ENCODE results near the gene TSPAN16.

TSPAN16 gene

GRCh38 chr19:11355160-11356073 is 59.5 kb downstream of the TSPAN16 start, which contains the start of gene PLPPR2:
Gene PLPPR2 (plus strand): TSS chr19:11355432. CDS start chr19:11357674, 2,242 bp downstream.
- Histone ChIP-seq H3K27me3 (ENCODE audit: low read depth, low read length) (no peaks in the 10 kb centered on the region), H3K27ac (ENCODE audit: low read length) (no peak within 1 kb of the TSS), H3K36me3 (ENCODE audit: control insufficient read depth in 1 of 2, insufficient read depth in 2 of 2, low read length in 2 of 2) (peaks cover 8 to 17% of the 10 kb centered on the region in 2 donors), H3K4me3 (ENCODE audit: low read depth in 1 of 2, low read length in 2 of 2) (peak within 1 kb of the TSS; percentile 73), H3K4me1 (ENCODE audit: control insufficient read depth in 1 of 2, insufficient read depth in 2 of 2, low read length in 2 of 2) (peaks cover 0 to 15% of the 10 kb centered on the region in 2 donors), H3K9me3 (ENCODE audit: control insufficient read depth in 1 of 2, low read length in 2 of 2) (no peaks in the 10 kb centered on the region)

- peaks cover 8 to 17% of the 10 kb centered on the region in 2 donors for H3K36me3 ChIP-seq (ENCODE audit: control insufficient read depth in 1 of 2, insufficient read depth in 2 of 2, low read length in 2 of 2)
- H3K9me3 ChIP-seq (ENCODE audit: control insufficient read depth in 1 of 2, low read length in 2 of 2) = no peaks in the 10 kb centered on the region
- H3K27ac ChIP-seq (ENCODE audit: low read length) = no peak overlapping the region
- H3K4me1 ChIP-seq (ENCODE audit: control insufficient read depth in 1 of 2, insufficient read depth in 2 of 2, low read length in 2 of 2) = peaks cover 0 to 15% of the 10 kb centered on the region in 2 donors
- no peaks in the 10 kb centered on the region for H3K27me3 ChIP-seq (ENCODE audit: low read depth, low read length)
- peak overlapping the region; percentile 73 for H3K4me3 ChIP-seq (ENCODE audit: low read depth in 1 of 2, low read length in 2 of 2)
Measured at GRCh38 chr19:11356074-11356397, 60.1 kb downstream of the TSPAN16 start.

GRCh38 chr19:11356676-11357550 is 61.0 kb downstream of the TSPAN16 start:
- Histone ChIP-seq H3K36me3 (ENCODE audit: control insufficient read depth in 1 of 2, insufficient read depth in 2 of 2, low read length in 2 of 2) (peaks cover 8 to 26% of the 10 kb centered on the region in 2 donors), H3K4me1 (ENCODE audit: control insufficient read depth in 1 of 2, insufficient read depth in 2 of 2, low read length in 2 of 2) (peaks cover 0 to 15% of the 10 kb centered on the region in 2 donors), H3K4me3 (ENCODE audit: low read depth in 1 of 2, low read length in 2 of 2) (peak overlapping the region in 1 of 2 donors; percentile 73), H3K27me3 (ENCODE audit: low read depth, low read length) (no peaks in the 10 kb centered on the region), H3K27ac (ENCODE audit: low read length) (no peak overlapping the region), H3K9me3 (ENCODE audit: control insufficient read depth in 1 of 2, low read length in 2 of 2) (no peaks in the 10 kb centered on the region)

GRCh38 chr19:11359421-11359820 is 63.5 kb downstream of the TSPAN16 start:
- peaks cover 14 to 50% of the 10 kb centered on the region in 2 donors for H3K36me3 ChIP-seq (ENCODE audit: control insufficient read depth in 1 of 2, insufficient read depth in 2 of 2, low read length in 2 of 2)
- no peaks in the 10 kb centered on the region for H3K27me3 ChIP-seq (ENCODE audit: low read depth, low read length)
- H3K27ac ChIP-seq (ENCODE audit: low read length) = no peak overlapping the region
- H3K9me3 ChIP-seq (ENCODE audit: control insufficient read depth in 1 of 2, low read length in 2 of 2) = no peaks in the 10 kb centered on the region
- H3K4me3 ChIP-seq (ENCODE audit: low read depth in 1 of 2, low read length in 2 of 2) = no peak overlapping the region
- H3K4me1 ChIP-seq (ENCODE audit: control insufficient read depth in 1 of 2, insufficient read depth in 2 of 2, low read length in 2 of 2) = peaks cover 0 to 15% of the 10 kb centered on the region in 2 donors

GRCh38 chr19:11361037-11361770 is 65.2 kb downstream of the TSPAN16 start:
- Histone ChIP-seq H3K4me1 (ENCODE audit: control insufficient read depth in 1 of 2, insufficient read depth in 2 of 2, low read length in 2 of 2) (peaks cover 0 to 11% of the 10 kb centered on the region in 2 donors), H3K27ac (ENCODE audit: low read length) (no peak overlapping the region), H3K9me3 (ENCODE audit: control insufficient read depth in 1 of 2, low read length in 2 of 2) (no peaks in the 10 kb centered on the region), H3K36me3 (ENCODE audit: control insufficient read depth in 1 of 2, insufficient read depth in 2 of 2, low read length in 2 of 2) (peaks cover 14 to 65% of the 10 kb centered on the region in 2 donors), H3K27me3 (ENCODE audit: low read depth, low read length) (no peaks in the 10 kb centered on the region), H3K4me3 (ENCODE audit: low read depth in 1 of 2, low read length in 2 of 2) (no peak overlapping the region)

GRCh38 chr19:11361771-11362731 is 66.1 kb downstream of the TSPAN16 start:
- Histone ChIP-seq H3K27me3 (ENCODE audit: low read depth, low read length) (no peaks in the 10 kb centered on the region), H3K9me3 (ENCODE audit: control insufficient read depth in 1 of 2, low read length in 2 of 2) (no peaks in the 10 kb centered on the region), H3K4me3 (ENCODE audit: low read depth in 1 of 2, low read length in 2 of 2) (no peak overlapping the region), H3K27ac (ENCODE audit: low read length) (no peak overlapping the region), H3K36me3 (ENCODE audit: control insufficient read depth in 1 of 2, insufficient read depth in 2 of 2, low read length in 2 of 2) (peaks cover 14 to 65% of the 10 kb centered on the region in 2 donors), H3K4me1 (ENCODE audit: control insufficient read depth in 1 of 2, insufficient read depth in 2 of 2, low read length in 2 of 2) (peaks cover 0 to 3% of the 10 kb centered on the region in 2 donors)

GRCh38 chr19:11363881-11364280 is 67.9 kb downstream of the TSPAN16 start:
- Histone ChIP-seq H3K27me3 (ENCODE audit: low read depth, low read length) (no peaks in the 10 kb centered on the region), H3K36me3 (ENCODE audit: control insufficient read depth in 1 of 2, insufficient read depth in 2 of 2, low read length in 2 of 2) (peaks cover 14 to 58% of the 10 kb centered on the region in 2 donors), H3K9me3 (ENCODE audit: control insufficient read depth in 1 of 2, low read length in 2 of 2) (no peaks in the 10 kb centered on the region), H3K4me1 (ENCODE audit: control insufficient read depth in 1 of 2, insufficient read depth in 2 of 2, low read length in 2 of 2) (no peaks in the 10 kb centered on the region), H3K27ac (ENCODE audit: low read length) (no peak overlapping the region), H3K4me3 (ENCODE audit: low read depth in 1 of 2, low read length in 2 of 2) (no peak overlapping the region)

GRCh38 chr19:11364296-11364904 is 68.4 kb downstream of the TSPAN16 start:
- H3K4me3 ChIP-seq (ENCODE audit: low read depth in 1 of 2, low read length in 2 of 2) = no peak overlapping the region
- H3K27me3 ChIP-seq (ENCODE audit: low read depth, low read length) = no peaks in the 10 kb centered on the region
- H3K27ac ChIP-seq (ENCODE audit: low read length) = no peak overlapping the region
- peaks cover 9 to 53% of the 10 kb centered on the region in 2 donors for H3K36me3 ChIP-seq (ENCODE audit: control insufficient read depth in 1 of 2, insufficient read depth in 2 of 2, low read length in 2 of 2)
- no peaks in the 10 kb centered on the region for H3K9me3 ChIP-seq (ENCODE audit: control insufficient read depth in 1 of 2, low read length in 2 of 2)
- no peaks in the 10 kb centered on the region for H3K4me1 ChIP-seq (ENCODE audit: control insufficient read depth in 1 of 2, insufficient read depth in 2 of 2, low read length in 2 of 2)

- Histone ChIP-seq H3K9me3 (ENCODE audit: control insufficient read depth in 1 of 2, low read length in 2 of 2) (no peaks in the 10 kb centered on the region), H3K36me3 (ENCODE audit: control insufficient read depth in 1 of 2, insufficient read depth in 2 of 2, low read length in 2 of 2) (peaks cover 6 to 48% of the 10 kb centered on the region in 2 donors), H3K4me1 (ENCODE audit: control insufficient read depth in 1 of 2, insufficient read depth in 2 of 2, low read length in 2 of 2) (no peaks in the 10 kb centered on the region), H3K27me3 (ENCODE audit: low read depth, low read length) (no peaks in the 10 kb centered on the region), H3K27ac (ENCODE audit: low read length) (no peak overlapping the region), H3K4me3 (ENCODE audit: low read depth in 1 of 2, low read length in 2 of 2) (no peak overlapping the region)
Measured at GRCh38 chr19:11364935-11365334, 69.0 kb downstream of the TSPAN16 start.

Data from muscle layer of duodenum (tissue), 2 donors.